Fibroblast of mammary gland (primary cell): ENCODE data around the gene SAT1.

Experiments
- DNase-seq: peaks from one replicate; pipeline ENCODE4 v3.0.0-alpha.2; 2010; ENCODE audit warnings: low read depth
- H3K4me3 ChIP-seq: 2 replicates; pipeline ENCODE4 v1.5.1; 2011; ENCODE audit warnings: low read depth, mild to moderate bottlenecking, low read length, moderate library complexity; ENCODE audit not compliant: control insufficient read depth
- CTCF ChIP-seq: conservative IDR thresholded peaks from 2 replicates; pipeline ENCODE4 v1.5.1; 2011; ENCODE audit warnings: low read depth, low read length, inconsistent platforms; ENCODE audit not compliant: control insufficient read depth, insufficient read depth

The SAT1 gene

GRCh38 chrX:23804578-23804977 lies 21.6 kb downstream of the SAT1 start:
- no peak overlapping the region for H3K4me3 ChIP-seq
- no peak for TF ChIP-seq CTCF
- DNase-seq, result no peak

GRCh38 chrX:23805389-23805788 lies 22.4 kb downstream of the SAT1 start:
- TF ChIP-seq CTCF, result no peak
- no peak overlapping the region for H3K4me3 ChIP-seq
- DNase-seq, result no peak

GRCh38 chrX:23810279-23810678 lies 27.3 kb downstream of the SAT1 start:
- TF ChIP-seq CTCF, result no peak
- no peak for DNase-seq
- H3K4me3 ChIP-seq, result no peak overlapping the region

- peak; percentile 60 for DNase-seq
- H3K4me3 ChIP-seq, result no peak overlapping the region
- no peak for TF ChIP-seq CTCF
These were observed 28.2 kb downstream of the SAT1 start for GRCh38 chrX:23811108-23811651.

GRCh38 chrX:23811656-23812055 lies 28.7 kb downstream of the SAT1 start:
- TF ChIP-seq CTCF, result no peak
- no peak overlapping the region for H3K4me3 ChIP-seq
- no peak for DNase-seq

GRCh38 chrX:23813808-23814207 lies 30.8 kb downstream of the SAT1 start:
- no peak for TF ChIP-seq CTCF
- DNase-seq, result no peak
- no peak overlapping the region for H3K4me3 ChIP-seq

- no peak overlapping the region for H3K4me3 ChIP-seq
- no peak for DNase-seq
- no peak for TF ChIP-seq CTCF
These were observed 32.4 kb downstream of the SAT1 start for GRCh38 chrX:23815376-23815775.
